Aorta (tissue), 5 donors: ENCODE data around the gene SMYD3. TPM values are rescaled to one million over a fixed set of nuclear protein-coding genes. Genes with fewer than 3 reads are reported as not detected.

Source experiments
- ATAC-seq: fragments of 200-7000 bp; cut with Tn5 transposase; one replicate; pipeline ENCODE4 v1.9.1; 2022; ENCODE audit warnings: moderate library complexity; ENCODE audit not compliant: low FRiP score
- DNase-seq, 2 donors: peaks; one replicate each; pipeline ENCODE4 v3.0.0-alpha.2; 2020
- H3K27ac ChIP-seq, 2 donors: one replicate each; pipeline ENCODE4 v1.5.1; 2013; ENCODE audit warnings: low read length in 2 of 2, mild to moderate bottlenecking in 2 of 2, moderate library complexity in 2 of 2, control low read depth in 1 of 2, inconsistent platforms in 1 of 2, low read depth in 1 of 2
- H3K27me3 ChIP-seq, 2 donors: one replicate each; pipeline ENCODE4 v1.6.1; 2013; ENCODE audit warnings: control low read depth in 1 of 2, low read length in 1 of 2, mild to moderate bottlenecking in 1 of 2, moderate library complexity in 1 of 2; ENCODE audit not compliant: insufficient read depth in 2 of 2, control insufficient read depth in 1 of 2
- H3K36me3 ChIP-seq, 2 donors: one replicate each; pipeline ENCODE4 v1.6.1; 2013; ENCODE audit warnings: control low read depth in 1 of 2, low read length in 1 of 2, mild to moderate bottlenecking in 1 of 2; ENCODE audit not compliant: insufficient read depth in 2 of 2, control insufficient read depth in 1 of 2
- H3K4me1 ChIP-seq, 2 donors: one replicate each; pipeline ENCODE4 v1.6.1; 2013; ENCODE audit warnings: low read length in 2 of 2, control low read depth in 1 of 2, mild to moderate bottlenecking in 1 of 2, moderate library complexity in 1 of 2; ENCODE audit not compliant: insufficient read depth in 2 of 2, control insufficient read depth in 1 of 2
- H3K4me3 ChIP-seq, 2 donors: one replicate each; pipeline ENCODE4 v1.5.1; 2013; ENCODE audit warnings: low read length in 2 of 2, control low read depth in 1 of 2, mild to moderate bottlenecking in 1 of 2
- H3K9me3 ChIP-seq: one replicate; pipeline ENCODE4 v1.6.1; 2013; ENCODE audit warnings: mild to moderate bottlenecking, low read length; ENCODE audit not compliant: control insufficient read depth
- WGBS, 2 donors: extraction: QIAGEN DNeasy Blood & Tissue Kit; methylation state at CpG; one replicate each; pipeline ENCODE4 v1.1.7; 2013; 5-methylcytosine and 5-hydroxymethylcytosine counted together
- intact Hi-C, 2 donors: fragments of 100-400 bp; cut with DNase I; formaldehyde crosslinking; loops; one replicate each; pipeline versions ENCODE4 v1.14.2 to v1.15.0; 2022
- polyA plus RNA-seq, 2 donors: library from polyadenylated mRNA; stranded (reverse); fragments of 200-250 nt; gene quantifications; one replicate each; pipeline ENCODE4 v1.2.3, GENCODE V29; 2013
- total RNA-seq, 2 donors: library from RNA; stranded (reverse); fragmentation: NEBNext Ultra II Directional; extraction: Animal tissue kit (Norgen Biotek cat#: 25700); gene quantifications; one replicate each; pipeline ENCODE4 v1.2.1, GENCODE V29; 2021
- donor health status: healthy with polysubstance abuse.
- donor health status: Bipolar disorder and iron deficiency.
- donor health status: DM: no; HTN: no; CAD: no.
- donor health status: DM: no; HTN: no; CAD: no.
- donor health status: DM: yes; HTN: yes; CAD: no.

Gene SMYD3
- total and polyA plus RNA-seq, 4 donors: 6.0 to 29.1 (median 11.1) TPM

DNA sequence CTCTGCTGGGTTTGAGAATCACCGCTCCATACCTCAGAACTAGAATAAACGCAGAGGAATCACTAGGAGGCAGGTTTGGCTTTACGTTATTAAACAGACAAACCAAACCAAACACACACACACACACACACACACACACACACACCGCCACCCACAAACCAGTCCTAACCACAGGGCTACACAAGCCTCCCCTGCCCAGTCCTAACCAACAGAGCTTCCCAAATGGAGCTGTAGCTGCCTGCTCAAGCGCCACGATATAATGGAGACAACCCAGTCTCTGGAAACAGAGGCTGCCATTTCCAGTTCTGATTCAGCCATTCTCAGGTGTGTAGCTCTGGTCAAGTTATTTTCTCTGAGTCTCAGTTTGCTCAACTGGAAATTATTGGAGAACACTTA is 519.1 kb downstream of the SMYD3 start:
- H3K27me3 ChIP-seq: no peaks in the 10 kb centered on the region
- 92 to 94% methylated on average over 6 of the region's 6 CpGs for WGBS, 2 donors
- DNase-seq (no peak), ATAC-seq (no peak)
- no peaks in the 10 kb centered on the region for H3K36me3 ChIP-seq
- H3K4me3 ChIP-seq: no peak overlapping the region
- no peaks in the 10 kb centered on the region for H3K4me1 ChIP-seq
- H3K27ac ChIP-seq: no peak overlapping the region
- H3K9me3 ChIP-seq: peaks cover 2% of the 10 kb centered on the region
- intact Hi-C loops: no loop called here

- DNase-seq (no peak), ATAC-seq (no peak)
- Histone ChIP-seq H3K27ac (no peak overlapping the region), H3K4me3 (no peak overlapping the region), H3K27me3 (no peaks in the 10 kb centered on the region), H3K36me3 (no peaks in the 10 kb centered on the region), H3K9me3 (peaks cover 2% of the 10 kb centered on the region), H3K4me1 (no peaks in the 10 kb centered on the region)
- intact Hi-C loops: no loop called here
- WGBS, 2 donors: 87 to 92% methylated on average over 6 of the region's 6 CpGs
Measured at GRCh38 chr1:245987577-245987976, 519.5 kb downstream of the SMYD3 start.

GRCh38 chr1:245987219-245987545 is 519.9 kb downstream of the SMYD3 start:
- 62 to 70% methylated on average over 2 of the region's 2 CpGs for WGBS, 2 donors

DNA sequence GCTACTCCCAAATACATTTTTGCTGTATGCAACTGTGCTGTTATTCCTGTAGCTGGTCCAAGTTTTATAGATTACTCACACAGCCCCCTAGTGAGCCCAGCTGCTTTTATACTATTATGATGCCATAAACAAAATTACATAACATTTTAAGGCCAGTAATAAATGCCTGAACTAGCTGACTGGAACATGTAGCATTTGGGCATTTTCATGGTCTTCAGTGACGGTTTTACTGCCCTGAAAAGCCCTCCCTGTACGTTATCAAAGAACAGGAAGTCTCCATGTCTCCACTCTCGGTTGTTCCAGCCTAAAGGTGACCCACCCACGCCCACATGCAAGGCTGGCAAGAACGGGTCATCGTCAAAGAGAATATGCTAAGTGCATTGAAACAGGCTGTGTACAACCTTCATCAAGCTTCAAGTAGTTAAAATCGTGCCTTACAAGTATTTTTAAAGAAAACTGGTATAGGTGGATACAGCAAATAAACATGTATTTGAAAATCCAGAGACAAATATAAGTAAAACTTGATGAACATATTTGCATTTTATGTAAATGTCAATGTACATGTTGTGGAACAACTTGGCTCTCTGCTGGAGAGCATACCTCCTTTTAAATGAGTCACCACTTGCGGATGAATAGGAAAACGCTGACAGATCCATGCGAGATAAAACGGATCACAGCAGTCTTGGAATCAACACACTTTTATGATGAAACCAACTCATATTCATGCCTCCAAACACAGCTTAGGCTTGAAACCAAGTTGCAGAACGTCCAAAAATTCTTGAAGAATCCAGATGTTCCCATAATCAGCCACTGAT is 520.5 kb downstream of the SMYD3 start:
- intact Hi-C loops: no loop called here
- no peaks in the 10 kb centered on the region for H3K27me3 ChIP-seq
- H3K36me3 ChIP-seq: no peaks in the 10 kb centered on the region
- H3K9me3 ChIP-seq: peaks cover 2% of the 10 kb centered on the region
- H3K4me1 ChIP-seq: no peaks in the 10 kb centered on the region
- DNase-seq (no peak), ATAC-seq (no peak)
- no peak overlapping the region for H3K4me3 ChIP-seq
- 49 to 51% methylated on average over 12 of the region's 12 CpGs for WGBS, 2 donors
- H3K27ac ChIP-seq: no peak overlapping the region

More at GRCh38 chr1:245987219-245987545, 519.9 kb downstream of the SMYD3 start:
- Histone ChIP-seq H3K4me3 (no peak overlapping the region), H3K36me3 (no peaks in the 10 kb centered on the region), H3K27ac (no peak overlapping the region), H3K4me1 (no peaks in the 10 kb centered on the region), H3K27me3 (no peaks in the 10 kb centered on the region), H3K9me3 (peaks cover 2% of the 10 kb centered on the region)
- intact Hi-C loops: no loop called here
- no peak for ATAC-seq
- DNase-seq: no peak

DNA sequence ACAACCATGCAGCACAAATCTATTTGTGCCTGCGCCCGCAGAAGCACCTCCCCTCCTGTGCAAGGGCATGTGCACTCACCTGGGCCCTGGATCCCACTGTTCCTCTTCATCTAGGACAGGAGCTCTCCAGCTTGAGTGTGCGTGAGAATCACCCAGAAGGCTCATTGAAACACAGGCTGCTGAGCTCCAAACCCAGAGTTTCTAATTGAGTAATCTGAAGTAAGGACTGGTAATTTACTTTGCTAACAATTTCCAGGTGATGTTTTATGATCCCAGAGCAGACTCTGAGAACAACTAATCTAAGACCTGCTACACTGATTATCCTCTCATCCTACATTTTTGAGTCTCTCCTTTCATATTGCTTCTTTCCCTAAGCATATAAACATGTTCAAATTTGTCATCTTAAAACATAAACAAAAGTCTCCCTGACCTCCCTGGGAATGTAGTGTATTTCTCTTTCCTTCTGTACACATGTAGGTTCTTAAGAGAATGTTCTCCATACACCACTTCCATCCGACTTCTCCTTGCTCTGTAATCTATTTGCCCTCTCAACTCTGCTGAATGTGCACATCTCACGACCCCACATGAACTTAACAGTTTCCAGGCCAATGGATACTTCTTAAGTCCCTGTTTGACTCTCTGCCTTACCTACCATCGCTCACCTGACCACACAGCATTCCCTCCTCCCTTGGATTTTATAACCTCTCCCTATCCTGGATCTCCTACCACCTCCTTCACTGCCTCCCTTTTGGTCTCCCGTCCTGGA is 522.5 kb downstream of the SMYD3 start:
- H3K9me3 ChIP-seq: peaks cover 2% of the 10 kb centered on the region
- no peaks in the 10 kb centered on the region for H3K36me3 ChIP-seq
- DNase-seq (no peak), ATAC-seq (no peak)
- H3K27me3 ChIP-seq: no peaks in the 10 kb centered on the region
- no peaks in the 10 kb centered on the region for H3K4me1 ChIP-seq
- intact Hi-C loops: no loop called here
- H3K4me3 ChIP-seq: no peak overlapping the region
- no peak overlapping the region for H3K27ac ChIP-seq
- WGBS, 2 donors: 86 to 90% methylated on average over 7 of the region's 7 CpGs

DNA sequence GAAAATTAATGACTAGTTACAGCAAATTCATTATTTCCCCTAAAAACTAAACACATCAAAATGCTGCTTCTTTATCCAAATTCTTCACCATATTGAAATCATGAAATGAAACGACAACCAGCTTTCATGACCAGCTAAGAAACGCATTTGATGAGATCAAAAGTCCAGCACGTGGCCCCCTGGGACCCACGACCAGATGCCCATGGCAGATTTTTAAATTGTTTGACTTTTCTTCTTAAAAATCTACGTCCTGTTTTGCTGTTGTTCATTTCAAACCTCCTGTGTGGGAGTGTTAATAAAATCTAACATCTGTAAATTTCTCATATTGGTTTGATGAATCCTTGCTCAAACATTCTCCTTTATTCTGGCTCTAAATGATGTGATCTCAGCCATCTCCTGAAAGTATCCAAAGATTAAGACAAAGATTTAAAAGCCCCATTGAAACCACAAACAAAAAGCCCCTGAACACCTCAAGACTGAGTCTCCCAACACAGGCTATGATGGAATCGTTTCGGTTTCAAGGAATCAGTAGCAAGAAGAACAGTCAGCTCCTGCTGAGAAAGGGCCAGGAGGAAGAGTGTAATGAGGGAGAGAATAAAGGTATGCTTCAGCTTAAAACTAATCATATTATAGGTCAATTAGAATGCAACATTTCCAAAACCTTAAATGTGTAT is 523.6 kb downstream of the SMYD3 start:
- WGBS, 2 donors: 81 to 87% methylated on average over 7 of the region's 7 CpGs
- DNase-seq (no peak), ATAC-seq (no peak)

DNA sequence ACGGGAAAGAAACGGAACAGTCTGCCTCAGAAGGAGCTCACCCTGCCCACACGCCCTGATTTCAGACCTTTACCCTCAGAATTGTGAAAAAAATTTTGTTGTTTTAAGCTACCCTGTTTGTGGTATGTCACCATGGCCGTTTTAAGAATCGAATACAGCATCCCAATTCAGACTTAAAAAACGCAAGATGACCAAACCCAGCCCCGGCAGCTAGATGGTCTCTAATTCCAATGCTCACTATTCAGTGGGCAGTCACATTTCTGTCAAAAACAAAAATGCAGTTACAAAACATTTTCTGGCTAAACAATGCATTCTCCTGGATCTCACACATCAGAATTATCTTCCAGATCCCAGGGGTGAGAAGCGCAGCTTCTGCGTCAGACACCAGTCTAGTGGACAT is 527.5 kb downstream of the SMYD3 start:
- intact Hi-C loops: no loop called here
- no peaks in the 10 kb centered on the region for H3K27me3 ChIP-seq
- H3K4me1 ChIP-seq: no peaks in the 10 kb centered on the region
- no peak overlapping the region for H3K4me3 ChIP-seq
- 90 to 92% methylated on average over 9 of the region's 9 CpGs for WGBS, 2 donors
- DNase-seq (no peak), ATAC-seq (no peak)
- no peaks in the 10 kb centered on the region for H3K9me3 ChIP-seq
- no peaks in the 10 kb centered on the region for H3K36me3 ChIP-seq
- H3K27ac ChIP-seq: no peak overlapping the region

More for the DNA sequence above, 523.6 kb downstream of the SMYD3 start:
- Histone ChIP-seq H3K4me1 (no peaks in the 10 kb centered on the region), H3K9me3 (no peaks in the 10 kb centered on the region), H3K4me3 (no peak overlapping the region), H3K27ac (no peak overlapping the region), H3K27me3 (no peaks in the 10 kb centered on the region), H3K36me3 (no peaks in the 10 kb centered on the region)
- intact Hi-C loops: no loop called here

- DNase-seq: no peak
- H3K36me3 ChIP-seq: no peaks in the 10 kb centered on the region
- H3K4me1 ChIP-seq: no peaks in the 10 kb centered on the region
- WGBS, 2 donors: 83 to 86% methylated on average over 3 of the region's 3 CpGs
- intact Hi-C loops: no loop called here
- H3K9me3 ChIP-seq: no peaks in the 10 kb centered on the region
- H3K4me3 ChIP-seq: no peak overlapping the region
- no peaks in the 10 kb centered on the region for H3K27me3 ChIP-seq
- H3K27ac ChIP-seq: no peak overlapping the region
- ATAC-seq: no peak
Measured at GRCh38 chr1:245978915-245979314, 528.2 kb downstream of the SMYD3 start.
